Gastrocnemius medialis (tissue), 4 donors: Measurements from ENCODE around the gene TSPAN11. TPM values are rescaled to one million over a fixed set of nuclear protein-coding genes. Genes with fewer than 3 reads are reported as not detected.

Experiments
- ATAC-seq, 2 donors: fragments of 150-250 bp; one replicate each; pipeline ENCODE4 v1.9.1; 2016
- DNase-seq, 2 donors: peaks; one replicate each; pipeline ENCODE4 v3.0.0-alpha.2; 2019
- H3K27ac ChIP-seq, 4 donors: fragments of 200-600 bp; sonication (generic); 1 replicate in 1 of 4; 2 replicates in 3 of 4; pipeline ENCODE4 v1.5.1; 2016 to 2018; ENCODE audit warnings: mild to moderate bottlenecking in 2 of 4, moderate library complexity in 1 of 4
- H3K27me3 ChIP-seq, 3 donors: fragments of 200-600 bp; sonication (generic) in 2 of 3; 1 replicate in 1 of 3; 2 replicates in 2 of 3; pipeline versions ENCODE4 v1.5.1 to v1.6.0; 2016 to 2019; ENCODE audit warnings: mild to moderate bottlenecking in 1 of 3, moderate library complexity in 1 of 3
- H3K36me3 ChIP-seq, 2 donors: fragments of 200-600 bp; sonication (generic) in 1 of 2; one replicate each; pipeline ENCODE4 v1.5.1; 2017 to 2018
- H3K4me1 ChIP-seq, 2 donors: fragments of 200-600 bp; sonication (generic) in 1 of 2; one replicate each; pipeline ENCODE4 v1.5.1; 2016 to 2017; ENCODE audit warnings: mild to moderate bottlenecking in 2 of 2
- H3K4me3 ChIP-seq, 4 donors: fragments of 200-600 bp; sonication (generic) in 3 of 4; 1 replicate in 1 of 4; 2 replicates in 3 of 4; pipeline ENCODE4 v1.5.1; 2016 to 2019; ENCODE audit warnings: mild to moderate bottlenecking in 2 of 4
- H3K9me3 ChIP-seq, 3 donors: fragments of 200-600 bp; sonication (generic) in 2 of 3; 1 replicate in 1 of 3; 2 replicates in 2 of 3; pipeline ENCODE4 v1.5.1; 2016 to 2019
- POLR2A ChIP-seq, 2 donors: fragments of 450-650 bp; IDR thresholded peaks; one replicate each; pipeline ENCODE4 v1.6.1; 2017; ENCODE audit warnings: antibody characterized with exemption in 2 of 2, mild to moderate bottlenecking in 2 of 2, moderate library complexity in 2 of 2
- in situ Hi-C, 4 donors: fragments of 200-750 bp; cut with MboI; loops; one replicate each; pipeline versions ENCODE4 v1.15.0 to v1.8.0; 2017; ENCODE audit warnings: low sequenced_read_pairs in 4 of 4
- intact Hi-C: fragments of 100-400 bp; cut with DNase I; formaldehyde crosslinking; loops from one replicate; pipeline ENCODE4 v1.15.1; 2023; ENCODE audit warnings: low total_unique reads
- total RNA-seq, 4 donors: library from RNA; depleted of rRNA; stranded (reverse); fragments of >200 nt; gene quantifications; one replicate each; pipeline versions ENCODE4 v1.1.0 to v1.2.3, GENCODE V29; 2016
- TF ChIP-seq, protein P1 (sequence below), 5 experiments: fragments of 450-650 bp in 3 of 5; fragments of 200-600 bp in 2 of 5; sonication (generic) in 2 of 5; IDR thresholded peaks in 4 of 5; conservative IDR thresholded peaks in 1 of 5; 1 replicate in 4 of 5; 2 replicates in 1 of 5; pipeline ENCODE4 v1.5.1; 2016 to 2019; ENCODE audit warnings: antibody characterized with exemption in 5 of 5, mild to moderate bottlenecking in 3 of 5, moderate library complexity in 3 of 5

The TSPAN11 gene
- total RNA-seq, 4 donors from 2014 or later = 0.05 to 0.16 (median 0.07) TPM; not detected in 1

DNA sequence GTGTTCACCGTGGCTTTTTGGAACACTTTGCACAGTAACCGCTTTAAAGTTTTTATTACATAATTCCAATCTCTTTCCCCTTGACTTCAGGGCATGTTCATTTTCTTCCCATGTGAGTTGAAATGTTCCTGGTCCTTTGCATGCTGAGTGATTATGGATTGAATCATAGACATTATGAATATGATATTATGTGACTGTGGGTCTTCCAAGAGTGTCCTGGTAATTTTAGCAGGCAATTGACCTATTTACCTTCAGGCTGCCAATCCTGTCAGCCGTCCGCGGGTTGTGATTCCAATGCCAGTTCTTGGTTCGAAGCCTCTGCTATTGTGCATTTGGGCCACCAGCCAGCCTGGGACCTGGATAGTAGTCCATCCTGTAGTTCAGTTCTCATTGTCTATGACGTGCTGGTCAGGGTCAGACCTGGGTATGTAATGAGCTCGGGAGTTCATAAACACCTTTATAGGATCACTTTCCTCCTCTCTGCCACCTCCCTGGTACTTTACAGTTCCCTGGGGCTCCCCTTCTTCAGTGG is 114.6 kb downstream of the TSPAN11 start:
- TF ChIP-seq POLR2A (IDR thresholded peaks at IDR 0.05) = no peak
- TF ChIP-seq, protein P1, sequence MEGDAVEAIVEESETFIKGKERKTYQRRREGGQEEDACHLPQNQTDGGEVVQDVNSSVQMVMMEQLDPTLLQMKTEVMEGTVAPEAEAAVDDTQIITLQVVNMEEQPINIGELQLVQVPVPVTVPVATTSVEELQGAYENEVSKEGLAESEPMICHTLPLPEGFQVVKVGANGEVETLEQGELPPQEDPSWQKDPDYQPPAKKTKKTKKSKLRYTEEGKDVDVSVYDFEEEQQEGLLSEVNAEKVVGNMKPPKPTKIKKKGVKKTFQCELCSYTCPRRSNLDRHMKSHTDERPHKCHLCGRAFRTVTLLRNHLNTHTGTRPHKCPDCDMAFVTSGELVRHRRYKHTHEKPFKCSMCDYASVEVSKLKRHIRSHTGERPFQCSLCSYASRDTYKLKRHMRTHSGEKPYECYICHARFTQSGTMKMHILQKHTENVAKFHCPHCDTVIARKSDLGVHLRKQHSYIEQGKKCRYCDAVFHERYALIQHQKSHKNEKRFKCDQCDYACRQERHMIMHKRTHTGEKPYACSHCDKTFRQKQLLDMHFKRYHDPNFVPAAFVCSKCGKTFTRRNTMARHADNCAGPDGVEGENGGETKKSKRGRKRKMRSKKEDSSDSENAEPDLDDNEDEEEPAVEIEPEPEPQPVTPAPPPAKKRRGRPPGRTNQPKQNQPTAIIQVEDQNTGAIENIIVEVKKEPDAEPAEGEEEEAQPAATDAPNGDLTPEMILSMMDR (IDR thresholded peaks at IDR 0.05 in 4 of 5, conservative IDR thresholded peaks at IDR 0.05 in 1 of 5) = no peak
- Histone ChIP-seq H3K27me3 (no peaks in the 10 kb centered on the region), H3K9me3 (no peaks in the 10 kb centered on the region), H3K36me3 (no peaks in the 10 kb centered on the region), H3K27ac (peak overlapping the region in 1 of 4 donors; percentile 21), H3K4me3 (no peak overlapping the region), H3K4me1 (peaks cover 0 to 15% of the 10 kb centered on the region in 2 donors)
- intact Hi-C loops = no loop called here
- ATAC-seq (peak in 1 of 2 donors; percentile 86), DNase-seq (no peak)
- in situ Hi-C loops = no loop called here

Other genes with a start within 250 kb of the TSPAN11 start
- 10 to 100 TPM; 20.6 to 38.3 (median 26.1) TPM for gene IPO8, start 230.9 kb upstream of the TSPAN11 start, total RNA-seq
- gene CAPRIN2, start 171.8 kb upstream of the TSPAN11 start, total RNA-seq = 10 to 100 TPM in 1 of 4 donors, 1 to 10 TPM in 3; 6.3 to 21.1 (median 7.2) TPM
- 10 to 100 TPM in 2 of 4 donors, 1 to 10 TPM in 2; 5.1 to 29.8 (median 13.3) TPM for gene DDX11, start 147.1 kb downstream of the TSPAN11 start, total RNA-seq